Measurements from ENCODE around the gene SLC5A2.

The SLC5A2 gene

GRCh38 chr16:31525113-31525512 lies 42.2 kb downstream of the SLC5A2 start:
- H3K27me3 ChIP-seq (ENCODE audit: low read depth, low read length): no peaks in the 10 kb centered on the region

DNA sequence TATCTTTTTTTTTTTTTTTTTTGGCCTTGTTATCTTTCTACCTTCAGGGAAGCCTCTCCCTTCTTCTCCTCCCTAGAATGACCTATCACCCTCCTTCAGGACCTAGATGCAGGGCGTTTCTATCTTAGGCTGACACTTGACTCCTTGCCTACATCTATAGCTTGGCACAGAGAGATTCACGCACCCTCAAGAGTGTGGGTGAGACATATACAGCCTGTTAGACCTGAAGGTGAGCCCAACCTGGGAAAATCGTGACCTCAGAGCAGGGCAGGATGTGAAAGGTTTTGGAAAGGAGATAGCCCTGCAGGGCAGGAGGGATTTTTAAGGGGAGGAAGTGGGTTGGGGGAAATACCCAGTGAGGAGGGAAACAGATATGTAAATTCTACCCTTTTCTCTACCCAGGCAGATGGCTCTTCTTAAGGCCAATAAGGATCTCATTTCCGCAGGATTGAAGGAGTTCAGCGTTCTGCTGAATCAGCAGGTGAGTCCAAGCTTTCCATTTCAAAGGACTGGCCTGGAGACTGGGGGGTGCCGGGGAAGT lies 44.9 kb downstream of the SLC5A2 start, which contains the start of gene AHSP:
AHSP (plus strand) TSS at position 167 of the 541 bp plus-strand sequence; CDS start at position 407, 240 bp downstream.
- no peak within 1 kb of the TSS for H3K9ac ChIP-seq (ENCODE audit: low read length)
- no peak within 1 kb of the TSS for H2AFZ ChIP-seq (ENCODE audit: low read depth, low read length)

More at GRCh38 chr16:31525113-31525512, 42.2 kb downstream of the SLC5A2 start:
- Histone ChIP-seq H3K79me2 (ENCODE audit: low read length) (no peaks in the 10 kb centered on the region), H4K20me1 (ENCODE audit: insufficient read depth, low read length) (no peaks in the 10 kb centered on the region), H3K4me1 (ENCODE audit: low read length) (no peaks in the 10 kb centered on the region), H3K4me2 (ENCODE audit: low read length) (no peak overlapping the region), H2AFZ (ENCODE audit: low read depth, low read length) (no peak overlapping the region), H3K36me3 (replicated peaks; ENCODE audit: low read depth, low read length) (no peaks in the 10 kb centered on the region), H3K9me3 (ENCODE audit: insufficient read depth, low read length) (no peaks in the 10 kb centered on the region), H3K9ac (ENCODE audit: low read length) (no peak overlapping the region), H3K27ac (ENCODE audit: low read length) (no peak overlapping the region), H3K4me3 (ENCODE audit: low read length) (no peak overlapping the region)
- TF ChIP-seq, protein P1, sequence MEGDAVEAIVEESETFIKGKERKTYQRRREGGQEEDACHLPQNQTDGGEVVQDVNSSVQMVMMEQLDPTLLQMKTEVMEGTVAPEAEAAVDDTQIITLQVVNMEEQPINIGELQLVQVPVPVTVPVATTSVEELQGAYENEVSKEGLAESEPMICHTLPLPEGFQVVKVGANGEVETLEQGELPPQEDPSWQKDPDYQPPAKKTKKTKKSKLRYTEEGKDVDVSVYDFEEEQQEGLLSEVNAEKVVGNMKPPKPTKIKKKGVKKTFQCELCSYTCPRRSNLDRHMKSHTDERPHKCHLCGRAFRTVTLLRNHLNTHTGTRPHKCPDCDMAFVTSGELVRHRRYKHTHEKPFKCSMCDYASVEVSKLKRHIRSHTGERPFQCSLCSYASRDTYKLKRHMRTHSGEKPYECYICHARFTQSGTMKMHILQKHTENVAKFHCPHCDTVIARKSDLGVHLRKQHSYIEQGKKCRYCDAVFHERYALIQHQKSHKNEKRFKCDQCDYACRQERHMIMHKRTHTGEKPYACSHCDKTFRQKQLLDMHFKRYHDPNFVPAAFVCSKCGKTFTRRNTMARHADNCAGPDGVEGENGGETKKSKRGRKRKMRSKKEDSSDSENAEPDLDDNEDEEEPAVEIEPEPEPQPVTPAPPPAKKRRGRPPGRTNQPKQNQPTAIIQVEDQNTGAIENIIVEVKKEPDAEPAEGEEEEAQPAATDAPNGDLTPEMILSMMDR (IDR thresholded peaks at IDR 0.05; ENCODE audit: low read depth, low read length): no peak
- TF ChIP-seq EZH2phosphoT487 (IDR thresholded peaks at IDR 0.05; ENCODE audit: low read depth): no peak

GRCh38 chr16:31528523-31529107 lies 45.7 kb downstream of the SLC5A2 start:
- H3K4me1 ChIP-seq (ENCODE audit: low read length): no peaks in the 10 kb centered on the region
- no peak overlapping the region for H3K27ac ChIP-seq (ENCODE audit: low read length)
- H3K9me3 ChIP-seq (ENCODE audit: insufficient read depth, low read length): no peaks in the 10 kb centered on the region
- no peaks in the 10 kb centered on the region for H3K27me3 ChIP-seq (ENCODE audit: low read depth, low read length)
- H3K4me3 ChIP-seq (ENCODE audit: low read length): no peak overlapping the region
- H3K9ac ChIP-seq (ENCODE audit: low read length): no peak overlapping the region
- H3K4me2 ChIP-seq (ENCODE audit: low read length): no peak overlapping the region
- no peak overlapping the region for H2AFZ ChIP-seq (ENCODE audit: low read depth, low read length)
- no peaks in the 10 kb centered on the region for H4K20me1 ChIP-seq (ENCODE audit: insufficient read depth, low read length)
- no peak for TF ChIP-seq EZH2phosphoT487 (IDR thresholded peaks at IDR 0.05; ENCODE audit: low read depth)
- H3K36me3 ChIP-seq (replicated peaks; ENCODE audit: low read depth, low read length): no peaks in the 10 kb centered on the region
- no peaks in the 10 kb centered on the region for H3K79me2 ChIP-seq (ENCODE audit: low read length)

More for the DNA sequence above, 44.9 kb downstream of the SLC5A2 start, which contains the start of gene AHSP:
- H3K9me3 ChIP-seq (ENCODE audit: insufficient read depth, low read length): no peaks in the 10 kb centered on the region
- H3K4me2 ChIP-seq (ENCODE audit: low read length): no peak within 1 kb of the TSS
- no peaks in the 10 kb centered on the region for H4K20me1 ChIP-seq (ENCODE audit: insufficient read depth, low read length)
- no peaks in the 10 kb centered on the region for H3K79me2 ChIP-seq (ENCODE audit: low read length)
- no peaks in the 10 kb centered on the region for H3K36me3 ChIP-seq (replicated peaks; ENCODE audit: low read depth, low read length)
- no peak within 1 kb of the TSS for H3K27ac ChIP-seq (ENCODE audit: low read length)
- H3K4me1 ChIP-seq (ENCODE audit: low read length): no peaks in the 10 kb centered on the region
- TF ChIP-seq EZH2phosphoT487 (IDR thresholded peaks at IDR 0.05; ENCODE audit: low read depth): no peak
- TF ChIP-seq, protein P1 (IDR thresholded peaks at IDR 0.05; ENCODE audit: low read depth, low read length): no peak
- H3K4me3 ChIP-seq (ENCODE audit: low read length): no peak within 1 kb of the TSS
- no peaks in the 10 kb centered on the region for H3K27me3 ChIP-seq (ENCODE audit: low read depth, low read length)

- TF ChIP-seq, protein P1 (IDR thresholded peaks at IDR 0.05; ENCODE audit: low read depth, low read length): no peak
- no peak for TF ChIP-seq EZH2phosphoT487 (IDR thresholded peaks at IDR 0.05; ENCODE audit: low read depth)
- no peaks in the 10 kb centered on the region for H3K79me2 ChIP-seq (ENCODE audit: low read length)
- no peak overlapping the region for H3K27ac ChIP-seq (ENCODE audit: low read length)
- no peak overlapping the region for H2AFZ ChIP-seq (ENCODE audit: low read depth, low read length)
- no peaks in the 10 kb centered on the region for H3K4me1 ChIP-seq (ENCODE audit: low read length)
- no peak overlapping the region for H3K4me2 ChIP-seq (ENCODE audit: low read length)
- no peaks in the 10 kb centered on the region for H3K9me3 ChIP-seq (ENCODE audit: insufficient read depth, low read length)
- no peak overlapping the region for H3K9ac ChIP-seq (ENCODE audit: low read length)
- H3K4me3 ChIP-seq (ENCODE audit: low read length): no peak overlapping the region
- H4K20me1 ChIP-seq (ENCODE audit: insufficient read depth, low read length): no peaks in the 10 kb centered on the region
- H3K27me3 ChIP-seq (ENCODE audit: low read depth, low read length): no peaks in the 10 kb centered on the region
- H3K36me3 ChIP-seq (replicated peaks; ENCODE audit: low read depth, low read length): no peaks in the 10 kb centered on the region
These were observed 46.4 kb downstream of the SLC5A2 start for GRCh38 chr16:31529108-31529936.
